OCI-LY1 (cell line): ENCODE results near the gene SPRTN.

Source experiments
- H2AFZ ChIP-seq: fragments of 200-600 bp; sonication (generic), shearing (Covaris generic); 2 replicates; pipeline ENCODE4 v1.6.0; 2014; ENCODE audit warnings: antibody characterized with exemption, mild to moderate bottlenecking, low read length
- H3F3A ChIP-seq: fragments of 200-600 bp; sonication (generic), shearing (Covaris generic); 2 replicates; pipeline ENCODE4 v1.6.0; 2014; ENCODE audit warnings: mild to moderate bottlenecking, antibody characterized with exemption, low read length, moderate library complexity; ENCODE audit not compliant: insufficient read depth
- H3K27ac ChIP-seq: fragments of 200-600 bp; sonication (generic); 2 replicates; pipeline ENCODE4 v1.5.1; 2014; ENCODE audit warnings: low read length, mixed run types, mild to moderate bottlenecking, low read depth; ENCODE audit not compliant: poor library complexity, severe bottlenecking
- H3K27me3 ChIP-seq: fragments of 200-600 bp; sonication (generic); 2 replicates; pipeline ENCODE4 v1.6.0; 2014; ENCODE audit warnings: antibody characterized with exemption, mild to moderate bottlenecking, low read length, moderate library complexity; ENCODE audit not compliant: insufficient read depth
- H3K36me3 ChIP-seq: fragments of 200-600 bp; sonication (generic); 2 replicates; pipeline ENCODE4 v1.6.1; 2014; ENCODE audit warnings: mild to moderate bottlenecking, antibody characterized with exemption, low read length, moderate library complexity, mixed read lengths; ENCODE audit not compliant: insufficient read depth
- H3K4me1 ChIP-seq: fragments of 200-600 bp; sonication (generic); 2 replicates; pipeline ENCODE4 v1.5.1; 2014; ENCODE audit warnings: mild to moderate bottlenecking, low read length, moderate library complexity; ENCODE audit not compliant: insufficient read depth, severe bottlenecking
- H3K4me2 ChIP-seq: fragments of 200-600 bp; sonication (generic), shearing (Covaris generic); 2 replicates; pipeline ENCODE4 v1.6.1; 2014; ENCODE audit warnings: low read length
- H3K4me3 ChIP-seq: fragments of 200-600 bp; sonication (generic); 2 replicates; pipeline ENCODE4 v1.5.1; 2014; ENCODE audit warnings: low read length, low read depth, mild to moderate bottlenecking, mixed read lengths; ENCODE audit not compliant: poor library complexity, severe bottlenecking
- H3K79me2 ChIP-seq: fragments of 200-600 bp; shearing (Covaris generic); 2 replicates; pipeline ENCODE4 v1.6.1; 2016; ENCODE audit warnings: mixed run types, low read length, mixed read lengths; ENCODE audit not compliant: insufficient read depth
- H3K9ac ChIP-seq: fragments of 200-600 bp; sonication (generic), shearing (Covaris generic); 2 replicates; pipeline ENCODE4 v1.6.1; 2014; ENCODE audit warnings: mild to moderate bottlenecking, low read length, mixed read lengths
- H3K9me2 ChIP-seq: fragments of 200-600 bp; sonication (generic), shearing (Covaris generic); 2 replicates; pipeline ENCODE4 v1.6.1; 2014; ENCODE audit warnings: low read depth, mild to moderate bottlenecking, low read length, mixed read lengths
- H3K9me3 ChIP-seq: fragments of 200-600 bp; shearing (Covaris generic); 2 replicates; pipeline ENCODE4 v1.6.1; 2014; ENCODE audit warnings: low read length, mixed read lengths
- H4K20me1 ChIP-seq: fragments of 200-600 bp; sonication (generic), shearing (Covaris generic); 2 replicates; pipeline ENCODE4 v1.6.0; 2016; ENCODE audit warnings: mild to moderate bottlenecking, low read length; ENCODE audit not compliant: insufficient read depth
- EZH2 ChIP-seq: fragments of 200-600 bp; sonication (generic), shearing (Covaris generic); IDR thresholded peaks from 2 replicates; pipeline ENCODE4 v1.8.0; 2017; ENCODE audit warnings: borderline replicate concordance, mixed run types, mild to moderate bottlenecking, antibody characterized with exemption, low read length, moderate library complexity, mixed read lengths
- TF ChIP-seq, protein P1 (sequence below): fragments of 200-600 bp; sonication (generic), shearing (Covaris generic); IDR thresholded peaks from 2 replicates; pipeline ENCODE4 v1.5.1; 2017; ENCODE audit warnings: mild to moderate bottlenecking, antibody characterized with exemption, low read length, moderate library complexity, mixed read lengths

The SPRTN gene

DNA sequence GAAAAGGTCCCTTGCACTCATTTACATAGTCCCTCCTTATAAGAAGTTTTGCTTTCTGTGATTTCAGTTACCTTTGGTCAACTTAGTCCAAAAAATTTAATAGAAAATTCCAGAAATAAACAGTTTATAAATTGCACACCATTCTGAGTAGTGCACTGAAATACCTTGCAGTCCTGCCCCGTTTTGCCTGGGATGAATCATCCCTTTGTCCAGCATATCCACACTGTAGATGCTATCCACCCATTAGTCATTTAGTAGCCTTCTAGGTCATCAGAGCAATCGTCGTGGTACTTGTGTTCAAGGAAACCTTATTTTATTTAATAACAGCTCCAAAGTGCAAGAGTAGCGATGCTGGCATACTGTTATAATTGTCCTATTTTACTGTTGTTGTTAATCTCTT is 38.0 kb downstream of the SPRTN start:
- Histone ChIP-seq H3K4me2 (no peak overlapping the region), H3K9me3 (no peaks in the 10 kb centered on the region), H3K9ac (no peak overlapping the region), H3K27me3 (no peaks in the 10 kb centered on the region), H3K36me3 (no peaks in the 10 kb centered on the region), H3F3A (no peaks in the 10 kb centered on the region), H2AFZ (no peak overlapping the region), H3K27ac (no peak overlapping the region), H3K9me2 (no peaks in the 10 kb centered on the region), H3K4me3 (no peak overlapping the region), H3K79me2 (no peaks in the 10 kb centered on the region), H3K4me1 (no peaks in the 10 kb centered on the region), H4K20me1 (no peaks in the 10 kb centered on the region)
- TF ChIP-seq, protein P1, sequence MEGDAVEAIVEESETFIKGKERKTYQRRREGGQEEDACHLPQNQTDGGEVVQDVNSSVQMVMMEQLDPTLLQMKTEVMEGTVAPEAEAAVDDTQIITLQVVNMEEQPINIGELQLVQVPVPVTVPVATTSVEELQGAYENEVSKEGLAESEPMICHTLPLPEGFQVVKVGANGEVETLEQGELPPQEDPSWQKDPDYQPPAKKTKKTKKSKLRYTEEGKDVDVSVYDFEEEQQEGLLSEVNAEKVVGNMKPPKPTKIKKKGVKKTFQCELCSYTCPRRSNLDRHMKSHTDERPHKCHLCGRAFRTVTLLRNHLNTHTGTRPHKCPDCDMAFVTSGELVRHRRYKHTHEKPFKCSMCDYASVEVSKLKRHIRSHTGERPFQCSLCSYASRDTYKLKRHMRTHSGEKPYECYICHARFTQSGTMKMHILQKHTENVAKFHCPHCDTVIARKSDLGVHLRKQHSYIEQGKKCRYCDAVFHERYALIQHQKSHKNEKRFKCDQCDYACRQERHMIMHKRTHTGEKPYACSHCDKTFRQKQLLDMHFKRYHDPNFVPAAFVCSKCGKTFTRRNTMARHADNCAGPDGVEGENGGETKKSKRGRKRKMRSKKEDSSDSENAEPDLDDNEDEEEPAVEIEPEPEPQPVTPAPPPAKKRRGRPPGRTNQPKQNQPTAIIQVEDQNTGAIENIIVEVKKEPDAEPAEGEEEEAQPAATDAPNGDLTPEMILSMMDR: no peak

DNA sequence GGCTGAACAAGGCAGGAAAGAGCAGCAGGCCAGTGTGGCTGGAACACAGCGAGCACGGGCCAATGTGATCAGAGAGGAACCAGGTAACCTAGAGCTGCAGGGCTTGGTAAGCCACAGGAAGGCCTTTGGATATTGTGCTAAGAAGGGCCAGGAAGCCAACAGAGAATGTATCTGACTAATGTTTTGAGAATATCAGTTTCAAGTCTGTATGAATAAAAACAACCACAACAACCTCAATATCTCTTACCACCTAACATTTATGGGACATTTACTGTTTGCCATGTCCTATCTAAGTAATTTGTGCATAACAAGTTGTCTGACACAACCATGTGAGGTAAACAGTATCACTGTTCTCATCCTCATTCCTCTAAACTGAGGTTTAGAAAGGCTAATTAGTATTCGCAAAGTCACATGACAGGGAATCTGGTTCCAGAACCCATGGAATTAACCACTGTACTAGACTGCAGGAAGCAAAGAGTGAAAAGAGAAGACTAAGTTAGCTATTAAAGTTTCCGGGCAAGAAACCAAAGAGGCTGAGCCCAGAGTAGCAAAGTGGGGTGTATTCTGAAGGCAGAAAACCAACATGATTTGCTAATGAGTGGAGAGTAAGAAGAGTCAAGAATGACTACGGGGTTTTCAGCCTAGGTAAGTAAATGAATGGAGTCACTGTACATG is 38.9 kb downstream of the SPRTN start:
- no peak overlapping the region for H3K4me2 ChIP-seq
- H3K9ac ChIP-seq: no peak overlapping the region
- 0 out of 2 replicates have a peak, but pooled peaks cover 2% of the 10 kb centered on the region for H3K79me2 ChIP-seq
- TF ChIP-seq, protein P1: no peak
- TF ChIP-seq EZH2: no peak
- H3K4me3 ChIP-seq: no peak overlapping the region
- no peaks in the 10 kb centered on the region for H3F3A ChIP-seq
- no peaks in the 10 kb centered on the region for H3K4me1 ChIP-seq
- no peaks in the 10 kb centered on the region for H3K9me3 ChIP-seq
- H3K27ac ChIP-seq: no peak overlapping the region
- H4K20me1 ChIP-seq: no peaks in the 10 kb centered on the region
- H3K9me2 ChIP-seq: no peaks in the 10 kb centered on the region
- H2AFZ ChIP-seq: no peak overlapping the region
- no peaks in the 10 kb centered on the region for H3K27me3 ChIP-seq
- no peaks in the 10 kb centered on the region for H3K36me3 ChIP-seq

DNA sequence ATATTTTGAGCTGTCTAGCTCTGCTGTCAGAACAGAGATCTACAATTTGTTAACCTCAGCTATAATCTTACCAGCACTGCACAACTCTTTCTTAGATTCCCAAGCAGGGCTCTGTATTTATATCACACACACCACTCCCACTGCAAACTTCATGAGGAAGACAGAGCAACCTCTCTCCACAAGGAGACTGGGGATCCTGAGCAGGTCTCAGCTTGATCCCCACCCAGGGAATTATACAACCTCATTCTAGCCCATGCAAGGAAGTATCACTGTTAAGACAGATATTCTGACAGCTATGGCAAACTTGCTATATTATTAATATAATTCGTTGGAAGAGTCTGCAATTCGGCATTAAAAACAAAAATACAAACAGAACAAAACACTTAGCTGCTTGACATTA is 43.6 kb downstream of the SPRTN start:
- H3K27me3 ChIP-seq: no peaks in the 10 kb centered on the region
- no peaks in the 10 kb centered on the region for H3K9me2 ChIP-seq
- H3K36me3 ChIP-seq: no peaks in the 10 kb centered on the region
- H3K4me2 ChIP-seq: no peak overlapping the region
- H4K20me1 ChIP-seq: no peaks in the 10 kb centered on the region
- no peak overlapping the region for H3K4me3 ChIP-seq
- no peak overlapping the region for H3K27ac ChIP-seq
- TF ChIP-seq, protein P1: no peak
- no peak for TF ChIP-seq EZH2
- H3K9ac ChIP-seq: no peak overlapping the region
- no peak overlapping the region for H2AFZ ChIP-seq
- H3K9me3 ChIP-seq: no peaks in the 10 kb centered on the region
- no peaks in the 10 kb centered on the region for H3K4me1 ChIP-seq
- 0 out of 2 replicates have a peak, but pooled peaks cover 5% of the 10 kb centered on the region for H3K79me2 ChIP-seq
- H3F3A ChIP-seq: no peaks in the 10 kb centered on the region
